Activated T-helper 17 cell treated with anti-CD3 and anti-CD28 coated beads, Interleukin-2, amount 50 U/mL, for 72 hours (primary cell): ENCODE data around the gene BZW2. TPM values are rescaled to one million over a fixed set of nuclear protein-coding genes. Genes with fewer than 3 reads are reported as not detected.

Source experiments
- ATAC-seq: fragments of 150-1000 bp; cut with Tn5 transposase; replicated peaks from 2 replicates; pipeline ENCODE4 v1.10.0; 2021; ENCODE audit warnings: mild to moderate bottlenecking, moderate library complexity
- H3K27ac Mint-ChIP-seq: one replicate; pipeline ENCODE4 v1.8.0; 2022; ENCODE audit warnings: mixed read lengths
- H3K27me3 Mint-ChIP-seq: one replicate; pipeline ENCODE4 v1.8.0; 2022; ENCODE audit warnings: mixed read lengths
- H3K36me3 Mint-ChIP-seq: one replicate; pipeline ENCODE4 v1.8.0; 2022; ENCODE audit warnings: low read depth, mild to moderate bottlenecking, mixed read lengths
- H3K4me1 Mint-ChIP-seq: one replicate; pipeline ENCODE4 v1.8.0; 2022; ENCODE audit warnings: mixed read lengths
- H3K4me3 Mint-ChIP-seq: one replicate; pipeline ENCODE4 v1.8.0; 2022; ENCODE audit warnings: mild to moderate bottlenecking, mixed read lengths
- H3K9me3 Mint-ChIP-seq: one replicate; pipeline ENCODE4 v1.8.0; 2022; ENCODE audit warnings: mixed read lengths
- total RNA-seq, 2 donors: library from RNA; stranded (reverse); gene quantifications; one replicate each; pipeline ENCODE4 v1.2.3, GENCODE V29; 2022

BZW2 gene
- total RNA-seq, 2 donors from 2014 or later, result 40.4 to 94.2 TPM

- Mint-ChIP-seq H3K4me3 (no peak overlapping the region), H3K27me3 (peaks cover 4% of the 10 kb centered on the region), H3K36me3 (no peaks in the 10 kb centered on the region), H3K4me1 (peaks cover 5% of the 10 kb centered on the region), H3K9me3 (no peaks in the 10 kb centered on the region), H3K27ac (peak overlapping the region; percentile 13)
- no peak for ATAC-seq
Measured at GRCh38 chr7:16734148-16734726, 88.3 kb downstream of the BZW2 start.

GRCh38 chr7:16735020-16735419 is 89.0 kb downstream of the BZW2 start:
- Mint-ChIP-seq H3K36me3 (no peaks in the 10 kb centered on the region), H3K27ac (peak overlapping the region; percentile 20), H3K4me1 (peaks cover 5% of the 10 kb centered on the region), H3K9me3 (no peaks in the 10 kb centered on the region), H3K27me3 (peaks cover 4% of the 10 kb centered on the region), H3K4me3 (no peak overlapping the region)
- ATAC-seq, result no peak

- H3K4me3 Mint-ChIP-seq, result no peak overlapping the region
- ATAC-seq, result no peak
- H3K9me3 Mint-ChIP-seq, result no peaks in the 10 kb centered on the region
- peaks cover 4% of the 10 kb centered on the region for H3K27me3 Mint-ChIP-seq
- no peaks in the 10 kb centered on the region for H3K36me3 Mint-ChIP-seq
- H3K4me1 Mint-ChIP-seq, result peaks cover 11% of the 10 kb centered on the region
- no peak overlapping the region for H3K27ac Mint-ChIP-seq
Measured at GRCh38 chr7:16738011-16738688, 92.2 kb downstream of the BZW2 start.

- H3K4me3 Mint-ChIP-seq, result no peak overlapping the region
- peaks cover 4% of the 10 kb centered on the region for H3K27me3 Mint-ChIP-seq
- H3K36me3 Mint-ChIP-seq, result no peaks in the 10 kb centered on the region
- peaks cover 6% of the 10 kb centered on the region for H3K4me1 Mint-ChIP-seq
- H3K27ac Mint-ChIP-seq, result no peak overlapping the region
- peak; percentile 96 for ATAC-seq
- no peaks in the 10 kb centered on the region for H3K9me3 Mint-ChIP-seq
Measured at GRCh38 chr7:16739863-16740622, 94.1 kb downstream of the BZW2 start.

GRCh38 chr7:16740623-16740953 is 94.6 kb downstream of the BZW2 start:
- H3K4me3 Mint-ChIP-seq, result no peak overlapping the region
- H3K27ac Mint-ChIP-seq, result no peak overlapping the region
- ATAC-seq, result no peak
- H3K27me3 Mint-ChIP-seq, result peaks cover 4% of the 10 kb centered on the region
- peaks cover 6% of the 10 kb centered on the region for H3K4me1 Mint-ChIP-seq
- H3K36me3 Mint-ChIP-seq, result no peaks in the 10 kb centered on the region
- no peaks in the 10 kb centered on the region for H3K9me3 Mint-ChIP-seq

GRCh38 chr7:16740996-16741395 is 95.0 kb downstream of the BZW2 start:
- H3K27me3 Mint-ChIP-seq, result peaks cover 4% of the 10 kb centered on the region
- no peak overlapping the region for H3K4me3 Mint-ChIP-seq
- no peak overlapping the region for H3K27ac Mint-ChIP-seq
- no peaks in the 10 kb centered on the region for H3K9me3 Mint-ChIP-seq
- peaks cover 6% of the 10 kb centered on the region for H3K4me1 Mint-ChIP-seq
- ATAC-seq, result no peak
- no peaks in the 10 kb centered on the region for H3K36me3 Mint-ChIP-seq

GRCh38 chr7:16741676-16742075 is 95.7 kb downstream of the BZW2 start:
- Mint-ChIP-seq H3K36me3 (no peaks in the 10 kb centered on the region), H3K4me1 (peaks cover 6% of the 10 kb centered on the region), H3K4me3 (no peak overlapping the region)

GRCh38 chr7:16742547-16742946 is 96.6 kb downstream of the BZW2 start:
- ATAC-seq, result no peak
- Mint-ChIP-seq H3K4me3 (no peak overlapping the region), H3K27me3 (peaks cover 4% of the 10 kb centered on the region), H3K27ac (no peak overlapping the region), H3K9me3 (no peaks in the 10 kb centered on the region), H3K4me1 (peaks cover 6% of the 10 kb centered on the region), H3K36me3 (no peaks in the 10 kb centered on the region)

More at GRCh38 chr7:16741676-16742075, 95.7 kb downstream of the BZW2 start:
- H3K27ac Mint-ChIP-seq, result no peak overlapping the region
- H3K9me3 Mint-ChIP-seq, result no peaks in the 10 kb centered on the region
- peak; percentile 29 for ATAC-seq
- H3K27me3 Mint-ChIP-seq, result peaks cover 4% of the 10 kb centered on the region

- Mint-ChIP-seq H3K27ac (no peak overlapping the region), H3K4me1 (peaks cover 6% of the 10 kb centered on the region), H3K4me3 (no peak overlapping the region), H3K9me3 (no peaks in the 10 kb centered on the region), H3K27me3 (peaks cover 4% of the 10 kb centered on the region), H3K36me3 (no peaks in the 10 kb centered on the region)
- ATAC-seq, result no peak
Measured at GRCh38 chr7:16743236-16743635, 97.3 kb downstream of the BZW2 start.

- no peak for ATAC-seq
- H3K4me1 Mint-ChIP-seq, result peaks cover 6% of the 10 kb centered on the region
- no peak overlapping the region for H3K27ac Mint-ChIP-seq
- peaks cover 6% of the 10 kb centered on the region for H3K27me3 Mint-ChIP-seq
- H3K36me3 Mint-ChIP-seq, result no peaks in the 10 kb centered on the region
- H3K4me3 Mint-ChIP-seq, result no peak overlapping the region
- no peaks in the 10 kb centered on the region for H3K9me3 Mint-ChIP-seq
Measured at GRCh38 chr7:16744518-16745250, 98.7 kb downstream of the BZW2 start.

GRCh38 chr7:16745645-16746044 is 99.7 kb downstream of the BZW2 start:
- Mint-ChIP-seq H3K27ac (no peak overlapping the region), H3K9me3 (no peaks in the 10 kb centered on the region)
- ATAC-seq, result no peak

GRCh38 chr7:16747102-16747501 is 101.1 kb downstream of the BZW2 start:
- Mint-ChIP-seq H3K27me3 (peaks cover 9% of the 10 kb centered on the region), H3K4me1 (no peaks in the 10 kb centered on the region)

More at GRCh38 chr7:16745645-16746044, 99.7 kb downstream of the BZW2 start:
- Mint-ChIP-seq H3K27me3 (peaks cover 6% of the 10 kb centered on the region), H3K4me1 (no peaks in the 10 kb centered on the region), H3K36me3 (no peaks in the 10 kb centered on the region), H3K4me3 (no peak overlapping the region)

GRCh38 chr7:16753102-16753931 is 107.3 kb downstream of the BZW2 start, which contains the start of gene TSPAN13:
Gene TSPAN13, plus strand, starts transcription at chr7:16753755. Its CDS starts 213 bp downstream, at chr7:16753968.
- Mint-ChIP-seq H3K4me1 (peaks cover 11% of the 10 kb centered on the region), H3K36me3 (no peaks in the 10 kb centered on the region), H3K27ac (peak within 1 kb of the TSS; percentile 68), H3K27me3 (peaks cover 33% of the 10 kb centered on the region), H3K4me3 (peak within 1 kb of the TSS; percentile 82), H3K9me3 (no peaks in the 10 kb centered on the region)
- peak; percentile 94 for ATAC-seq

More at GRCh38 chr7:16747102-16747501, 101.1 kb downstream of the BZW2 start:
- no peaks in the 10 kb centered on the region for H3K9me3 Mint-ChIP-seq
- no peak for ATAC-seq
- no peaks in the 10 kb centered on the region for H3K36me3 Mint-ChIP-seq
- no peak overlapping the region for H3K4me3 Mint-ChIP-seq
- H3K27ac Mint-ChIP-seq, result no peak overlapping the region
